ENCODE results near the gene BPIFA2.

BPIFA2 gene

GRCh38 chr20:33162313-33162712 is 5.6 kb upstream of the BPIFA2 start:
- Histone ChIP-seq H3K4me3 (ENCODE audit: low read depth, low read length) (no peak overlapping the region), H3K4me1 (ENCODE audit: control insufficient read depth, insufficient read depth, low read length) (no peaks in the 10 kb centered on the region), H3K27me3 (ENCODE audit: control insufficient read depth, insufficient read depth, low read length) (no peaks in the 10 kb centered on the region), H3K36me3 (ENCODE audit: control insufficient read depth, insufficient read depth, low read length) (no peaks in the 10 kb centered on the region), H3K27ac (ENCODE audit: low read depth, low read length) (no peak overlapping the region), H3K9ac (ENCODE audit: low read depth, low read length) (no peak overlapping the region), H3K9me3 (ENCODE audit: control insufficient read depth, insufficient read depth, low read length) (no peaks in the 10 kb centered on the region)

GRCh38 chr20:33162753-33163152 is 5.2 kb upstream of the BPIFA2 start:
- H3K4me3 ChIP-seq (ENCODE audit: low read depth, low read length): no peak overlapping the region
- no peak overlapping the region for H3K27ac ChIP-seq (ENCODE audit: low read depth, low read length)
- H3K4me1 ChIP-seq (ENCODE audit: control insufficient read depth, insufficient read depth, low read length): no peaks in the 10 kb centered on the region
- H3K27me3 ChIP-seq (ENCODE audit: control insufficient read depth, insufficient read depth, low read length): no peaks in the 10 kb centered on the region
- H3K9me3 ChIP-seq (ENCODE audit: control insufficient read depth, insufficient read depth, low read length): no peaks in the 10 kb centered on the region; the same call in 1 of the 2 replicates
- no peaks in the 10 kb centered on the region for H3K36me3 ChIP-seq (ENCODE audit: control insufficient read depth, insufficient read depth, low read length)
- no peak overlapping the region for H3K9ac ChIP-seq (ENCODE audit: low read depth, low read length)

- H3K9me3 ChIP-seq (ENCODE audit: control insufficient read depth, insufficient read depth, low read length): peaks cover 6% of the 10 kb centered on the region
- no peak overlapping the region for H3K9ac ChIP-seq (ENCODE audit: low read depth, low read length)
- H3K4me1 ChIP-seq (ENCODE audit: control insufficient read depth, insufficient read depth, low read length): no peaks in the 10 kb centered on the region
- no peaks in the 10 kb centered on the region for H3K36me3 ChIP-seq (ENCODE audit: control insufficient read depth, insufficient read depth, low read length)
- no peaks in the 10 kb centered on the region for H3K27me3 ChIP-seq (ENCODE audit: control insufficient read depth, insufficient read depth, low read length)
- no peak overlapping the region for H3K4me3 ChIP-seq (ENCODE audit: low read depth, low read length)
- H3K27ac ChIP-seq (ENCODE audit: low read depth, low read length): no peak overlapping the region
These were observed 3.9 kb upstream of the BPIFA2 start for GRCh38 chr20:33163856-33164762.

GRCh38 chr20:33164763-33165095 is 3.2 kb upstream of the BPIFA2 start:
- Histone ChIP-seq H3K9me3 (ENCODE audit: control insufficient read depth, insufficient read depth, low read length) (peaks cover 11% of the 10 kb centered on the region), H3K27me3 (ENCODE audit: control insufficient read depth, insufficient read depth, low read length) (no peaks in the 10 kb centered on the region), H3K4me3 (ENCODE audit: low read depth, low read length) (no peak overlapping the region), H3K36me3 (ENCODE audit: control insufficient read depth, insufficient read depth, low read length) (no peaks in the 10 kb centered on the region), H3K4me1 (ENCODE audit: control insufficient read depth, insufficient read depth, low read length) (no peaks in the 10 kb centered on the region), H3K27ac (ENCODE audit: low read depth, low read length) (no peak overlapping the region), H3K9ac (ENCODE audit: low read depth, low read length) (no peak overlapping the region)

GRCh38 chr20:33165416-33166055 is 2.4 kb upstream of the BPIFA2 start:
- no peak overlapping the region for H3K4me3 ChIP-seq (ENCODE audit: low read depth, low read length)
- H3K36me3 ChIP-seq (ENCODE audit: control insufficient read depth, insufficient read depth, low read length): no peaks in the 10 kb centered on the region
- no peak overlapping the region for H3K27ac ChIP-seq (ENCODE audit: low read depth, low read length)
- no peaks in the 10 kb centered on the region for H3K27me3 ChIP-seq (ENCODE audit: control insufficient read depth, insufficient read depth, low read length)
- no peak overlapping the region for H3K9ac ChIP-seq (ENCODE audit: low read depth, low read length)
- H3K9me3 ChIP-seq (ENCODE audit: control insufficient read depth, insufficient read depth, low read length): peaks cover 18% of the 10 kb centered on the region
- no peaks in the 10 kb centered on the region for H3K4me1 ChIP-seq (ENCODE audit: control insufficient read depth, insufficient read depth, low read length)

- no peaks in the 10 kb centered on the region for H3K27me3 ChIP-seq (ENCODE audit: control insufficient read depth, insufficient read depth, low read length)
- no peak overlapping the region for H3K9ac ChIP-seq (ENCODE audit: low read depth, low read length)
- no peak overlapping the region for H3K27ac ChIP-seq (ENCODE audit: low read depth, low read length)
- H3K4me1 ChIP-seq (ENCODE audit: control insufficient read depth, insufficient read depth, low read length): no peaks in the 10 kb centered on the region
- H3K36me3 ChIP-seq (ENCODE audit: control insufficient read depth, insufficient read depth, low read length): no peaks in the 10 kb centered on the region
- peaks cover 18% of the 10 kb centered on the region for H3K9me3 ChIP-seq (ENCODE audit: control insufficient read depth, insufficient read depth, low read length)
- H3K4me3 ChIP-seq (ENCODE audit: low read depth, low read length): no peak overlapping the region
These were observed 1.3 kb upstream of the BPIFA2 start for GRCh38 chr20:33166533-33167113.

- no peak overlapping the region for H3K4me3 ChIP-seq (ENCODE audit: low read depth, low read length)
- no peak overlapping the region for H3K9ac ChIP-seq (ENCODE audit: low read depth, low read length)
- H3K36me3 ChIP-seq (ENCODE audit: control insufficient read depth, insufficient read depth, low read length): no peaks in the 10 kb centered on the region
- no peaks in the 10 kb centered on the region for H3K4me1 ChIP-seq (ENCODE audit: control insufficient read depth, insufficient read depth, low read length)
- H3K9me3 ChIP-seq (ENCODE audit: control insufficient read depth, insufficient read depth, low read length): peaks cover 18% of the 10 kb centered on the region
- no peak overlapping the region for H3K27ac ChIP-seq (ENCODE audit: low read depth, low read length)
- H3K27me3 ChIP-seq (ENCODE audit: control insufficient read depth, insufficient read depth, low read length): no peaks in the 10 kb centered on the region
These were observed 1.3 kb downstream of the BPIFA2 start for GRCh38 chr20:33169176-33169794.

- no peak overlapping the region for H3K27ac ChIP-seq (ENCODE audit: low read depth, low read length)
- H3K27me3 ChIP-seq (ENCODE audit: control insufficient read depth, insufficient read depth, low read length): no peaks in the 10 kb centered on the region
- no peaks in the 10 kb centered on the region for H3K4me1 ChIP-seq (ENCODE audit: control insufficient read depth, insufficient read depth, low read length)
- no peak overlapping the region for H3K4me3 ChIP-seq (ENCODE audit: low read depth, low read length)
- H3K36me3 ChIP-seq (ENCODE audit: control insufficient read depth, insufficient read depth, low read length): no peaks in the 10 kb centered on the region
- H3K9ac ChIP-seq (ENCODE audit: low read depth, low read length): no peak overlapping the region
- peaks cover 18% of the 10 kb centered on the region for H3K9me3 ChIP-seq (ENCODE audit: control insufficient read depth, insufficient read depth, low read length)
These were observed 4.8 kb downstream of the BPIFA2 start for GRCh38 chr20:33172781-33173180.

GRCh38 chr20:33175123-33175522 is 7.2 kb downstream of the BPIFA2 start:
- no peak overlapping the region for H3K27ac ChIP-seq (ENCODE audit: low read depth, low read length)
- H3K9ac ChIP-seq (ENCODE audit: low read depth, low read length): no peak overlapping the region
- 0 out of 2 replicates have a peak, but pooled peaks cover 3% of the 10 kb centered on the region for H3K9me3 ChIP-seq (ENCODE audit: control insufficient read depth, insufficient read depth, low read length)
- H3K36me3 ChIP-seq (ENCODE audit: control insufficient read depth, insufficient read depth, low read length): no peaks in the 10 kb centered on the region
- H3K27me3 ChIP-seq (ENCODE audit: control insufficient read depth, insufficient read depth, low read length): no peaks in the 10 kb centered on the region
- peaks cover 8% of the 10 kb centered on the region; the same call in 1 of the 2 replicates for H3K4me1 ChIP-seq (ENCODE audit: control insufficient read depth, insufficient read depth, low read length)
- no peak overlapping the region for H3K4me3 ChIP-seq (ENCODE audit: low read depth, low read length)

GRCh38 chr20:33176101-33176500 is 8.1 kb downstream of the BPIFA2 start:
- Histone ChIP-seq H3K9ac (ENCODE audit: low read depth, low read length) (no peak overlapping the region), H3K4me3 (ENCODE audit: low read depth, low read length) (no peak overlapping the region), H3K4me1 (ENCODE audit: control insufficient read depth, insufficient read depth, low read length) (peaks cover 8% of the 10 kb centered on the region; the same call in 1 of the 2 replicates), H3K27me3 (ENCODE audit: control insufficient read depth, insufficient read depth, low read length) (no peaks in the 10 kb centered on the region), H3K27ac (ENCODE audit: low read depth, low read length) (no peak overlapping the region), H3K9me3 (ENCODE audit: control insufficient read depth, insufficient read depth, low read length) (no peaks in the 10 kb centered on the region), H3K36me3 (ENCODE audit: control insufficient read depth, insufficient read depth, low read length) (no peaks in the 10 kb centered on the region)

All from HUES48 (cell line).